ENCODE results near the gene IGFL2. TPM values are rescaled to one million over a fixed set of nuclear protein-coding genes. Genes with fewer than 3 reads are reported as not detected.

IGFL2 gene
- total and polyA plus RNA-seq, 2 experiments from 2014 or later = not detected

DNA sequence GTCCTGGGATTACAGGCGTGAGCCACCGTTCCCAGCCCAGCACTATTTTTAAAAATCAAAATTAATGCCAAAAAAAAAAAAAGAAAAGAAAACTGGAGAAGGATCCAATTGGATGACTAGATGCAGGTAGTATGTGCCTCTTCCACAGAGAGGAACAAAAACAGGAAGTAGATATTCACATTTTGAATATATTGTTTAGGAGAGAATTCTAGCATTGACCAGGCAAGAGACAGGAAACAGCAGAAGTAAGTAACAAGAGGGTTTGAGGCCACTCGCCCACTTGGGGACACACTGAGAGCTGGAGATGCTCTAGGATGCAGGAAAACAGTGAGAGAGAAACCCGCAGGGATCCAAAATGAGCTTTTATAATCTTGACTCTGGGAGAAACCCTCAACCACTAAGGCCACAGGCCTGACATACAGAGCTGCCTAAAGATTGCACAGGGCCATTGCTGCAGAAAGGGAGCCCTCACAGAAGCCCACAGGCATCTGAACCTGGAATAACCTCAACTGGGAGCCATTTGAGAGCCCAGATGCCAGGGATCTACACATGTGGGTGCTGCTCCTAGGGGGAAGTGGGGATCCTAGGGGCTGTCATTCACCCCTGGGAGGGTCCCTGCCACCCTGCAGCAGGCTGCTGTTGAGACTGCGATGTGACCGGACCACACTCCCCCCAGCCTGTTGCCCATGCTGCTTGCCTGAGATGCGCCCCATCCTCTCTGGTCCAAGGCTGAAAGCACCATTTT, 28.2 kb downstream of the IGFL2 start:
- no peak overlapping the region for H3K4me3 Mint-ChIP-seq
- DNase-seq (ENCODE audit: low spot score) (no peak), ATAC-seq (no peak)
- no peaks in the 10 kb centered on the region for H3K79me2 ChIP-seq (replicated peaks; ENCODE audit: insufficient read depth)
- H3K27me3 Mint-ChIP-seq (ENCODE audit: insufficient read depth, low read depth, poor library complexity) = no peaks in the 10 kb centered on the region
- H3K9me3 Mint-ChIP-seq = peaks cover 9% of the 10 kb centered on the region
- no peaks in the 10 kb centered on the region for H3K27me3 ChIP-seq (ENCODE audit: insufficient read depth)
- no peak overlapping the region for H3K27ac Mint-ChIP-seq
- no peaks in the 10 kb centered on the region for H3K36me3 ChIP-seq (ENCODE audit: insufficient read depth)
- H3K27ac ChIP-seq (ENCODE audit: low read depth) = no peak overlapping the region
- no peaks in the 10 kb centered on the region for H3F3A ChIP-seq (replicated peaks; ENCODE audit: low read depth)
- peaks cover 3% of the 10 kb centered on the region; the same call in 1 of the 3 replicates for H3K36me3 Mint-ChIP-seq (ENCODE audit: low read depth)
- no peaks in the 10 kb centered on the region for H3K4me1 Mint-ChIP-seq
- H2AFZ ChIP-seq = no peak overlapping the region
- H3K9me2 ChIP-seq (ENCODE audit: insufficient read depth) = peaks cover 6% of the 10 kb centered on the region; the same call in 1 of the 2 replicates
- H3K4me3 ChIP-seq = no peak overlapping the region
- no peak overlapping the region for H3K4me2 ChIP-seq
- no peaks in the 10 kb centered on the region for H4K20me1 ChIP-seq (replicated peaks; ENCODE audit: insufficient read depth)
- no peaks in the 10 kb centered on the region for H3K4me1 ChIP-seq (ENCODE audit: insufficient read depth)
- TF ChIP-seq, protein P1, sequence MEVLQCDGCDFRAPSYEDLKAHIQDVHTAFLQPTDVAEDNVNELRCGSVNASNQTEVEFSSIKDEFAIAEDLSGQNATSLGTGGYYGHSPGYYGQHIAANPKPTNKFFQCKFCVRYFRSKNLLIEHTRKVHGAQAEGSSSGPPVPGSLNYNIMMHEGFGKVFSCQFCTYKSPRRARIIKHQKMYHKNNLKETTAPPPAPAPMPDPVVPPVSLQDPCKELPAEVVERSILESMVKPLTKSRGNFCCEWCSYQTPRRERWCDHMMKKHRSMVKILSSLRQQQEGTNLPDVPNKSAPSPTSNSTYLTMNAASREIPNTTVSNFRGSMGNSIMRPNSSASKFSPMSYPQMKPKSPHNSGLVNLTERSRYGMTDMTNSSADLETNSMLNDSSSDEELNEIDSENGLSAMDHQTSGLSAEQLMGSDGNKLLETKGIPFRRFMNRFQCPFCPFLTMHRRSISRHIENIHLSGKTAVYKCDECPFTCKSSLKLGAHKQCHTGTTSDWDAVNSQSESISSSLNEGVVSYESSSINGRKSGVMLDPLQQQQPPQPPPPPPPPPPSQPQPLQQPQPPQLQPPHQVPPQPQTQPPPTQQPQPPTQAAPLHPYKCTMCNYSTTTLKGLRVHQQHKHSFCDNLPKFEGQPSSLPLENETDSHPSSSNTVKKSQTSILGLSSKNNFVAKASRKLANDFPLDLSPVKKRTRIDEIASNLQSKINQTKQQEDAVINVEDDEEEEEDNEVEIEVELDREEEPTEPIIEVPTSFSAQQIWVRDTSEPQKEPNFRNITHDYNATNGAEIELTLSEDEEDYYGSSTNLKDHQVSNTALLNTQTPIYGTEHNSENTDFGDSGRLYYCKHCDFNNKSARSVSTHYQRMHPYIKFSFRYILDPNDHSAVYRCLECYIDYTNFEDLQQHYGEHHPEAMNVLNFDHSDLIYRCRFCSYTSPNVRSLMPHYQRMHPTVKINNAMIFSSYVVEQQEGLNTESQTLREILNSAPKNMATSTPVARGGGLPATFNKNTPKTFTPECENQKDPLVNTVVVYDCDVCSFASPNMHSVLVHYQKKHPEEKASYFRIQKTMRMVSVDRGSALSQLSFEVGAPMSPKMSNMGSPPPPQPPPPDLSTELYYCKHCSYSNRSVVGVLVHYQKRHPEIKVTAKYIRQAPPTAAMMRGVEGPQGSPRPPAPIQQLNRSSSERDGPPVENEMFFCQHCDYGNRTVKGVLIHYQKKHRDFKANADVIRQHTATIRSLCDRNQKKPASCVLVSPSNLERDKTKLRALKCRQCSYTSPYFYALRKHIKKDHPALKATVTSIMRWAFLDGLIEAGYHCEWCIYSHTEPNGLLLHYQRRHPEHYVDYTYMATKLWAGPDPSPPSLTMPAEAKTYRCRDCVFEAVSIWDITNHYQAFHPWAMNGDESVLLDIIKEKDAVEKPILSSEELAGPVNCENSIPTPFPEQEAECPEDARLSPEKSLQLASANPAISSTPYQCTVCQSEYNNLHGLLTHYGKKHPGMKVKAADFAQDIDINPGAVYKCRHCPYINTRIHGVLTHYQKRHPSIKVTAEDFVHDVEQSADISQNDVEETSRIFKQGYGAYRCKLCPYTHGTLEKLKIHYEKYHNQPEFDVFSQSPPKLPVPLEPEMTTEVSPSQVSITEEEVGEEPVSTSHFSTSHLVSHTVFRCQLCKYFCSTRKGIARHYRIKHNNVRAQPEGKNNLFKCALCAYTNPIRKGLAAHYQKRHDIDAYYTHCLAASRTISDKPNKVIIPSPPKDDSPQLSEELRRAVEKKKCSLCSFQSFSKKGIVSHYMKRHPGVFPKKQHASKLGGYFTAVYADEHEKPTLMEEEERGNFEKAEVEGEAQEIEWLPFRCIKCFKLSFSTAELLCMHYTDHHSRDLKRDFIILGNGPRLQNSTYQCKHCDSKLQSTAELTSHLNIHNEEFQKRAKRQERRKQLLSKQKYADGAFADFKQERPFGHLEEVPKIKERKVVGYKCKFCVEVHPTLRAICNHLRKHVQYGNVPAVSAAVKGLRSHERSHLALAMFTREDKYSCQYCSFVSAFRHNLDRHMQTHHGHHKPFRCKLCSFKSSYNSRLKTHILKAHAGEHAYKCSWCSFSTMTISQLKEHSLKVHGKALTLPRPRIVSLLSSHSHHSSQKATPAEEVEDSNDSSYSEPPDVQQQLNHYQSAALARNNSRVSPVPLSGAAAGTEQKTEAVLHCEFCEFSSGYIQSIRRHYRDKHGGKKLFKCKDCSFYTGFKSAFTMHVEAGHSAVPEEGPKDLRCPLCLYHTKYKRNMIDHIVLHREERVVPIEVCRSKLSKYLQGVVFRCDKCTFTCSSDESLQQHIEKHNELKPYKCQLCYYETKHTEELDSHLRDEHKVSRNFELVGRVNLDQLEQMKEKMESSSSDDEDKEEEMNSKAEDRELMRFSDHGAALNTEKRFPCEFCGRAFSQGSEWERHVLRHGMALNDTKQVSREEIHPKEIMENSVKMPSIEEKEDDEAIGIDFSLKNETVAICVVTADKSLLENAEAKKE (CRISPR knock-in tag; IDR thresholded peaks at IDR 0.05) = no peak
- TF ChIP-seq POLR2AphosphoS5 (IDR thresholded peaks at IDR 0.05; ENCODE audit: low read depth) = no peak
- TF ChIP-seq, protein P2, sequence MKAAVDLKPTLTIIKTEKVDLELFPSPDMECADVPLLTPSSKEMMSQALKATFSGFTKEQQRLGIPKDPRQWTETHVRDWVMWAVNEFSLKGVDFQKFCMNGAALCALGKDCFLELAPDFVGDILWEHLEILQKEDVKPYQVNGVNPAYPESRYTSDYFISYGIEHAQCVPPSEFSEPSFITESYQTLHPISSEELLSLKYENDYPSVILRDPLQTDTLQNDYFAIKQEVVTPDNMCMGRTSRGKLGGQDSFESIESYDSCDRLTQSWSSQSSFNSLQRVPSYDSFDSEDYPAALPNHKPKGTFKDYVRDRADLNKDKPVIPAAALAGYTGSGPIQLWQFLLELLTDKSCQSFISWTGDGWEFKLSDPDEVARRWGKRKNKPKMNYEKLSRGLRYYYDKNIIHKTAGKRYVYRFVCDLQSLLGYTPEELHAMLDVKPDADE (IDR thresholded peaks at IDR 0.05) = no peak
- no peak for TF ChIP-seq STAT1 (IDR thresholded peaks at IDR 0.05; ENCODE audit: unreplicated experiment)
- TF ChIP-seq CTCF (conservative IDR thresholded peaks at IDR 0.05; ENCODE audit: low read depth in 2 of 2) = no peak
- TF ChIP-seq ZNF331 (CRISPR knock-in tag; IDR thresholded peaks at IDR 0.05; ENCODE audit: low read depth) = no peak
- no peak for TF ChIP-seq NANOG (IDR thresholded peaks at IDR 0.05; ENCODE audit: borderline replicate concordance)
- no peak for TF ChIP-seq ZNF114 (CRISPR knock-in tag; IDR thresholded peaks at IDR 0.05)
